HepG2 (cell line): ENCODE measurements around the gene ABCB11. TPM values are rescaled to one million over a fixed set of nuclear protein-coding genes. Genes with fewer than 3 reads are reported as not detected.

Experiments used
- ATAC-seq: fragments of 200-7000 bp; cut with Tn5 transposase; 3 replicates; pipeline ENCODE4 v1.9.1; 2020; ENCODE audit warnings: mild to moderate bottlenecking, moderate library complexity
- BruUV-seq: library from RNA; stranded (reverse); fragments of 400-500 nt; replicated peaks from 2 replicates; lab custom pipeline; 2021; lab: Mats Ljungman, UMichigan
- CTCF ChIA-PET: fragments of 300-600 bp; formaldehyde crosslinking; extraction: SDS; loops from one replicate; lab custom pipeline; 2021; ENCODE audit warnings: low total read pairs, inconsistent platforms, low intra/inter-chr PET ratio; lab: Yijun Ruan, JAX
- POLR2A ChIA-PET: fragments of 350-600 bp; sonication (Branson Sonifier 250); formaldehyde crosslinking; loops from one replicate; lab custom pipeline; 2020; ENCODE audit warnings: antibody characterized with exemption, inconsistent platforms; lab: Yijun Ruan, JAX
- DNase-seq: peaks from one replicate; pipeline ENCODE4 v3.0.0-alpha.2; 2015; ENCODE audit warnings: low spot score
- FAIRE-seq: peaks from 3 replicates; lab custom pipeline; 2011; peaks lifted over from hg19 to GRCh38; lab: Jason Lieb, UNC
- H2AFZ ChIP-seq: one replicate; pipeline ENCODE4 v1.6.1; 2011; ENCODE audit warnings: low read length, inconsistent platforms
- H3K27ac ChIP-seq: fragments of 300-600 bp; 3 replicates; pipeline ENCODE4 v1.8.0; 2011; ENCODE audit warnings: mixed run types, mild to moderate bottlenecking, mixed read lengths, low read length, inconsistent platforms; ENCODE audit not compliant: insufficient read depth; ENCODE audit errors: extremely low read length
- H3K27me3 ChIP-seq, 2 experiments: fragments of 200-600 bp in 1 of 2; 2 replicates in 1 of 2; 3 replicates in 1 of 2; pipeline versions ENCODE4 v1.6.0 to v1.8.0; 2011; ENCODE audit warnings: low read length in 2 of 2, mild to moderate bottlenecking in 2 of 2, moderate library complexity in 2 of 2, inconsistent platforms in 1 of 2; ENCODE audit not compliant: insufficient read depth in 2 of 2, control insufficient read depth in 1 of 2
- H3K36me3 ChIP-seq, 2 experiments: fragments of 200-600 bp in 1 of 2; replicated peaks in 1 of 2; 2 replicates in 1 of 2; 3 replicates in 1 of 2; pipeline versions ENCODE4 v1.5.1 to v1.8.0; 2011; ENCODE audit warnings: low read length in 2 of 2, inconsistent platforms in 1 of 2; ENCODE audit not compliant: insufficient read depth in 2 of 2, control insufficient read depth in 1 of 2
- H3K4me1 ChIP-seq: 2 replicates; pipeline ENCODE4 v1.5.1; 2012; ENCODE audit warnings: low read length, inconsistent platforms; ENCODE audit not compliant: insufficient read depth
- H3K4me2 ChIP-seq: 2 replicates; pipeline ENCODE4 v1.6.0; 2011; ENCODE audit warnings: low read depth, low read length, inconsistent platforms
- H3K4me3 ChIP-seq, 3 experiments: fragments of 200-600 bp in 1 of 3; sonication (generic), shearing (Covaris generic) in 1 of 3; replicated peaks in 1 of 3; 2 replicates each; pipeline ENCODE4 v1.5.1; 2011 to 2016; ENCODE audit warnings: low read length in 3 of 3, inconsistent platforms in 2 of 3, low read depth in 2 of 3, mild to moderate bottlenecking in 2 of 3, control low read depth in 1 of 3, mixed read lengths in 1 of 3; ENCODE audit not compliant: insufficient read depth in 1 of 3
- H3K79me2 ChIP-seq: one replicate; pipeline ENCODE4 v1.6.1; 2011; ENCODE audit warnings: low read length, inconsistent platforms; ENCODE audit not compliant: insufficient read depth
- H3K9ac ChIP-seq: 2 replicates; pipeline ENCODE4 v1.6.0; 2011; ENCODE audit warnings: mild to moderate bottlenecking, low read depth, low read length, inconsistent platforms; ENCODE audit not compliant: insufficient read depth
- H3K9me3 ChIP-seq: 2 replicates; pipeline ENCODE4 v1.5.1; 2012; ENCODE audit warnings: mild to moderate bottlenecking, low read length
- H4K20me1 ChIP-seq: 2 replicates; pipeline ENCODE4 v1.6.0; 2011; ENCODE audit warnings: inconsistent platforms, mild to moderate bottlenecking, low read length, moderate library complexity; ENCODE audit not compliant: insufficient read depth
- ARNT ChIP-seq: fragments of 450-650 bp; IDR thresholded peaks from 2 replicates; pipeline ENCODE4 v1.6.1; 2017
- CEBPB ChIP-seq: IDR thresholded peaks from 2 replicates; pipeline ENCODE4 v1.6.1; 2011; ENCODE audit warnings: low read depth, low read length, improper control_type of control experiment, borderline replicate concordance
- CEBPG ChIP-seq: IDR thresholded peaks from 2 replicates; pipeline ENCODE4 v1.6.1; 2016
- MAFG ChIP-seq: sonication (generic); formaldehyde crosslinking; IDR thresholded peaks from 2 replicates; pipeline ENCODE4 v1.5.1; 2020; ENCODE audit warnings: mild to moderate bottlenecking, missing genetic modification reagents
- MAFK ChIP-seq, 2 experiments: IDR thresholded peaks in 1 of 2; conservative IDR thresholded peaks in 1 of 2; 2 replicates each; pipeline ENCODE4 v1.6.1; 2011; ENCODE audit warnings: improper control_type of control experiment in 2 of 2, low read length in 2 of 2
- NR2F2 ChIP-seq: IDR thresholded peaks from 2 replicates; pipeline ENCODE4 v1.6.1; 2012; ENCODE audit warnings: low read depth, inconsistent platforms, borderline replicate concordance
- PAXIP1 ChIP-seq: sonication (generic); formaldehyde crosslinking; conservative IDR thresholded peaks from 2 replicates; pipeline ENCODE4 v1.4.0; 2020; ENCODE audit warnings: mild to moderate bottlenecking, missing genetic modification reagents, moderate library complexity
- PRDM10 ChIP-seq: sonication (generic); formaldehyde crosslinking; IDR thresholded peaks from 2 replicates; pipeline ENCODE4 v1.4.0; 2020; ENCODE audit warnings: low read depth, missing genetic modification reagents
- SP1 ChIP-seq, 2 experiments: fragments of 450-650 bp in 1 of 2; sonication (generic) in 1 of 2; formaldehyde crosslinking in 1 of 2; IDR thresholded peaks; 2 replicates each; pipeline versions ENCODE4 v1.4.0 to v1.6.1; 2016 to 2020; ENCODE audit warnings: missing genetic modification reagents in 1 of 2
- SPEN ChIP-seq: sonication (generic); formaldehyde crosslinking; IDR thresholded peaks from 2 replicates; pipeline ENCODE4 v1.5.1; 2020; ENCODE audit warnings: low read depth, mild to moderate bottlenecking, missing genetic modification reagents
- TARDBP ChIP-seq: sonication (generic); formaldehyde crosslinking; IDR thresholded peaks from 2 replicates; pipeline ENCODE4 v1.8.0; 2022; ENCODE audit warnings: mild to moderate bottlenecking, missing genetic modification reagents
- ZNF260 ChIP-seq: sonication (generic); formaldehyde crosslinking; IDR thresholded peaks from 2 replicates; pipeline ENCODE4 v1.4.0; 2020; ENCODE audit warnings: missing genetic modification reagents, low read depth, mild to moderate bottlenecking, borderline replicate concordance
- ZNF382 ChIP-seq: sonication (generic); formaldehyde crosslinking; IDR thresholded peaks from 2 replicates; pipeline ENCODE4 v1.5.0; 2020; ENCODE audit warnings: missing genetic modification reagents, mild to moderate bottlenecking, borderline replicate concordance
- ZNF570 ChIP-seq: sonication (generic); formaldehyde crosslinking; IDR thresholded peaks from 2 replicates; pipeline ENCODE4 v1.4.0; 2020; ENCODE audit warnings: mild to moderate bottlenecking, missing genetic modification reagents, borderline replicate concordance
- ZNF652 ChIP-seq: IDR thresholded peaks from 2 replicates; pipeline ENCODE4 v1.6.1; 2016; ENCODE audit warnings: low read depth, borderline replicate concordance
- ZNF709 ChIP-seq: sonication (generic); formaldehyde crosslinking; IDR thresholded peaks from 2 replicates; pipeline ENCODE4 v1.5.0; 2020; ENCODE audit warnings: mild to moderate bottlenecking, missing genetic modification reagents
- WGBS: methylation state at CpG from one replicate; pipeline ENCODE4 v1.1.6; 2017; ENCODE audit warnings: low lambda C conversion rate; 5-methylcytosine and 5-hydroxymethylcytosine counted together
- in situ Hi-C: cut with HindIII; loops from 2 replicates; pipeline ENCODE4 v1.10.0; 2017; ENCODE audit warnings: low pct_unique_long_range_greater_than_20kb; ENCODE audit not compliant: extremely low pct_ligation_motif_present
- intact Hi-C: fragments of 100-400 bp; cut with micrococcal nuclease; formaldehyde crosslinking; loops from one replicate; pipeline ENCODE4 v1.10.0; 2022; ENCODE audit not compliant: unreplicated experiment
- polyA plus RNA-seq, 8 experiments: library from polyadenylated mRNA; depleted of rRNA in 3 of 8; stranded (reverse) in 7 of 8; unstranded in 1 of 8; fragments of >200 nt; fragmentation: Illumina TruSeq in 4 of 8; extraction: Trizol in 4 of 8; gene quantifications; 2 replicates each; pipeline versions ENCODE4 v1.2.1 to v1.2.3, GENCODE V29; 2011 to 2016; ENCODE audit warnings: low read depth in 4 of 8, missing spikeins in 1 of 8, mixed read lengths in 1 of 8; ENCODE audit not compliant: insufficient read depth in 1 of 8
- total RNA-seq, 5 experiments: library from RNA; depleted of rRNA; stranded (reverse); fragments of >200 nt; fragmentation: Illumina TruSeq; extraction: Trizol; gene quantifications; 2 replicates each; pipeline ENCODE4 v1.2.3, GENCODE V29; 2016; ENCODE audit warnings: low read depth in 1 of 5

Gene ABCB11
- total and polyA plus RNA-seq, 2 of the 13 experiments (the other 11 are each of a cell fraction or from before 2014, with no cell fraction given) = not detected

- WGBS = 1% methylated on average over 7 of the region's 7 CpGs
- no peaks in the 10 kb centered on the region for H3K79me2 ChIP-seq
- H3K4me3 ChIP-seq = no peak overlapping the region
- H2AFZ ChIP-seq = no peak overlapping the region
- no peak for TF ChIP-seq ZNF260 (CRISPR knock-in tag)
- no peak for TF ChIP-seq ARNT
- TF ChIP-seq SP1 (IDR thresholded peaks at IDR 0.05) = no peak
- TF ChIP-seq SP1 (CRISPR knock-in tag; IDR thresholded peaks at IDR 0.05) = no peak
- peak; percentile 62 for TF ChIP-seq CEBPG (CRISPR knock-in tag)
- no peak for TF ChIP-seq PAXIP1 (CRISPR knock-in tag)
- TF ChIP-seq ZNF570 (CRISPR knock-in tag) = no peak
- TF ChIP-seq MAFK (conservative IDR thresholded peaks at IDR 0.05 in 1 of 2, IDR thresholded peaks at IDR 0.05 in 1 of 2; ENCODE audit: low read length in 2 of 2) = peak in 1 of 2 experiments; percentile 24; a peak in 1 of 4 replicates
- TF ChIP-seq ZNF382 (CRISPR knock-in tag) = no peak
- no peak for TF ChIP-seq ZNF709 (CRISPR knock-in tag)
- no peak for TF ChIP-seq NR2F2
- TF ChIP-seq MAFG = no peak
- TF ChIP-seq CEBPB = peak; percentile 90
- no peak for TF ChIP-seq SPEN (CRISPR knock-in tag)
- TF ChIP-seq PRDM10 (CRISPR knock-in tag) = no peak
- TF ChIP-seq TARDBP (CRISPR knock-in tag) = no peak
- no peak for TF ChIP-seq ZNF652 (CRISPR knock-in tag)
- TF ChIP-seq, all 625 proteins: peak for 3
- Histone ChIP-seq H3K4me1 (no peaks in the 10 kb centered on the region), H3K9me3 (no peaks in the 10 kb centered on the region), H3K36me3 (no peaks in the 10 kb centered on the region), H3K4me2 (no peak overlapping the region), H3K27me3 (no peaks in the 10 kb centered on the region), H3K9ac (no peak overlapping the region), H3K27ac (no peak overlapping the region), H4K20me1 (no peaks in the 10 kb centered on the region)
- no peak for FAIRE-seq
- intact Hi-C loops (no loop called here), in situ Hi-C loops (no loop called here)
- BruUV-seq = no TSS peak
- DNase-seq = no peak
- ChIA-PET POLR2A (no interaction called here), CTCF (no interaction called here)
- ATAC-seq = no peak
Measured at GRCh38 chr2:168992591-168993349, 38.4 kb downstream of the ABCB11 start.
